Endothelial cell (in vitro differentiated cells): ENCODE results near the gene MRTFB. TPM values are rescaled to one million over a fixed set of nuclear protein-coding genes. Genes with fewer than 3 reads are reported as not detected.

Experiments
- DNase-seq: peaks from one replicate; pipeline ENCODE4 v3.0.0; 2021; ENCODE audit warnings: low spot score
- H3K27ac Mint-ChIP-seq: one replicate; pipeline ENCODE4 v1.8.0; 2021; ENCODE audit warnings: mixed read lengths, inconsistent platforms; ENCODE audit not compliant: unreplicated experiment
- H3K27me3 Mint-ChIP-seq: one replicate; pipeline ENCODE4 v1.8.0; 2021; ENCODE audit warnings: mild to moderate bottlenecking, moderate library complexity, mixed read lengths, inconsistent platforms; ENCODE audit not compliant: unreplicated experiment
- H3K36me3 Mint-ChIP-seq: one replicate; pipeline ENCODE4 v1.8.0; 2021; ENCODE audit warnings: mild to moderate bottlenecking, low read depth, mixed read lengths, inconsistent platforms; ENCODE audit not compliant: unreplicated experiment
- H3K4me1 Mint-ChIP-seq: one replicate; pipeline ENCODE4 v1.8.0; 2021; ENCODE audit warnings: mild to moderate bottlenecking, mixed read lengths, inconsistent platforms; ENCODE audit not compliant: unreplicated experiment
- H3K4me3 Mint-ChIP-seq: one replicate; pipeline ENCODE4 v1.8.0; 2021; ENCODE audit warnings: mild to moderate bottlenecking, mixed read lengths, inconsistent platforms; ENCODE audit not compliant: unreplicated experiment
- H3K9me3 Mint-ChIP-seq: one replicate; pipeline ENCODE4 v1.8.0; 2021; ENCODE audit warnings: mixed read lengths, inconsistent platforms; ENCODE audit not compliant: unreplicated experiment
- total RNA-seq: library from RNA; stranded (reverse); fragmentation: NEBNext Ultra II Directional; extraction: Animal tissue kit (Norgen Biotek cat#: 25700); gene quantifications from one replicate; pipeline ENCODE4 v1.2.1, GENCODE V29; 2021; ENCODE audit not compliant: unreplicated experiment
- TF ChIP-seq, protein P1 (sequence below): fragments of 200-600 bp; sonication (generic); IDR thresholded peaks from one replicate; pipeline ENCODE4 v1.5.0; 2021; ENCODE audit warnings: antibody characterized with exemption; ENCODE audit not compliant: unreplicated experiment

MRTFB gene
- total RNA-seq, 1 donor from 2014 or later: 51.3 TPM

DNA sequence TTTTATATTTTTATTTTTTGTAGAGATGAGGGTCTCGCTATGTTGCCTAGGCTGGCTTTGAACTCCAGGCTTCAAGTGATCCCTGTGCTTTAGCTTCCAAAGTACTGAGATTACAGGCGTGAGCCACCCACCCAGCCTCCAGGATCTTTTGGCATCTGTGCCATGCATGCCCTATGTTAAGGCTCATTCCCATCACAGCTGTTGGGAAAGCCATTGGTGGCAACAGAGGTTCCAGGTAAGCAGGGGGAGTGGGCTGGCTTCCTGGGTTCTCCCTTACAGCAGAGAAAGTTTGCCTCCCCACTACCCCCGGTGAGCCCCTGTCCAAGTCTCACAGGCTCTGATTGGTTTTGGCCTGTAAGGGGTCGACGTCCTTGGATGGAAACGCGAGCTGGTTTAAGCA lies 8.9 kb upstream of the MRTFB start:
- Mint-ChIP-seq H3K4me1 (peaks cover 3% of the 10 kb centered on the region), H3K36me3 (no peaks in the 10 kb centered on the region), H3K9me3 (no peaks in the 10 kb centered on the region), H3K27ac (no peak overlapping the region), H3K27me3 (peaks cover 3% of the 10 kb centered on the region), H3K4me3 (no peak overlapping the region)
- no peak for DNase-seq
- TF ChIP-seq, protein P1, sequence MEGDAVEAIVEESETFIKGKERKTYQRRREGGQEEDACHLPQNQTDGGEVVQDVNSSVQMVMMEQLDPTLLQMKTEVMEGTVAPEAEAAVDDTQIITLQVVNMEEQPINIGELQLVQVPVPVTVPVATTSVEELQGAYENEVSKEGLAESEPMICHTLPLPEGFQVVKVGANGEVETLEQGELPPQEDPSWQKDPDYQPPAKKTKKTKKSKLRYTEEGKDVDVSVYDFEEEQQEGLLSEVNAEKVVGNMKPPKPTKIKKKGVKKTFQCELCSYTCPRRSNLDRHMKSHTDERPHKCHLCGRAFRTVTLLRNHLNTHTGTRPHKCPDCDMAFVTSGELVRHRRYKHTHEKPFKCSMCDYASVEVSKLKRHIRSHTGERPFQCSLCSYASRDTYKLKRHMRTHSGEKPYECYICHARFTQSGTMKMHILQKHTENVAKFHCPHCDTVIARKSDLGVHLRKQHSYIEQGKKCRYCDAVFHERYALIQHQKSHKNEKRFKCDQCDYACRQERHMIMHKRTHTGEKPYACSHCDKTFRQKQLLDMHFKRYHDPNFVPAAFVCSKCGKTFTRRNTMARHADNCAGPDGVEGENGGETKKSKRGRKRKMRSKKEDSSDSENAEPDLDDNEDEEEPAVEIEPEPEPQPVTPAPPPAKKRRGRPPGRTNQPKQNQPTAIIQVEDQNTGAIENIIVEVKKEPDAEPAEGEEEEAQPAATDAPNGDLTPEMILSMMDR: no peak

DNA sequence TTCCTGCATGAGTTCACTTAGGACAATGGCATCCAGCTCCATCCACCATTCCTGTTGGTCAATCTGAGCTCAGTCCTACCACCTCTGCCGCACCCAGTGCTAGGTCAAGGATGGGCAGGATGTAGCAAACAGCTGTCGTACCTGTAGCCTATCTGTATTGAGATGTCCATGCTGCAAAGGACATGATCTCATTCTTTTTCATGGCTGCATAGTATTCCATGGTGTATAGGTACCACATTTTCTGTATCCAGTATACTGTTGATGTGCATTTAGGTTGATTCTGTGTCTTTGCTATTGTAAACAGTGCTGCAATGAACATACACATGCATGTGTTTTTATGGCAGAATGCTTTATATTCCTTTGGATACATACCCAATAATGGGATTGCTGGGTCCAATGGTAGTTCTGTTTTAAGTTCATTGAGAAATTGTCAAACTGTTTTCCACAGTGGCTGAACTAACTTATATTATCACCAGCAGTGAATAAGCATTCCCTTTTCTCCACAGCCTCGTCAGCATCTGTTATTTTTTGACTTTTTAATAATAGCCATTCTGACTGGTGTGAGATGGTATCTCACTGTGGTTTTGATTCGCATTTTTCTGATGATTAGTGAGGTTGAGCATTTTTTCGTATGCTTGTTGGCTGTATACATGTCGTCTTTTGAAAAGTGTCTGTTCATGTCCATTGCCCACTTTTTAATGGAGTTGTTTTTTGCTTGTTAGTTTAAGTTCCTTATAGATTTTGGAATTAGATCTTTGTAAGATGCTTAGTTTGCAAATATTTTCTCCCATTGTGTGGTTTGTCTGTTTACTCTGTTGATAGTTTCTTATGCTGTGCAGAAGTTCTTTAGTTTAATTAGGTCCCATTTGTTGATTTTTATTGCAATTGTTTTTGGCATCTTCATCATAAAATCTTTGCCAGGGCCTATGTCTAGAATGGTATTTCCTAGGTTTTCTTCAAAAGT lies 7.2 kb upstream of the MRTFB start:
- no peaks in the 10 kb centered on the region for H3K9me3 Mint-ChIP-seq

GRCh38 chr16:14069818-14070217 lies 1.3 kb upstream of the MRTFB start:
- H3K27ac Mint-ChIP-seq: no peak overlapping the region
- DNase-seq: no peak
- no peaks in the 10 kb centered on the region for H3K36me3 Mint-ChIP-seq
- peak overlapping the region; percentile 91 for H3K4me3 Mint-ChIP-seq
- peaks cover 6% of the 10 kb centered on the region for H3K27me3 Mint-ChIP-seq
- no peaks in the 10 kb centered on the region for H3K9me3 Mint-ChIP-seq
- TF ChIP-seq, protein P1: no peak
- peaks cover 16% of the 10 kb centered on the region for H3K4me1 Mint-ChIP-seq

More for the DNA sequence above, 7.2 kb upstream of the MRTFB start:
- no peak overlapping the region for H3K4me3 Mint-ChIP-seq
- no peak for DNase-seq
- TF ChIP-seq, protein P1: no peak
- peaks cover 3% of the 10 kb centered on the region for H3K27me3 Mint-ChIP-seq
- H3K27ac Mint-ChIP-seq: no peak overlapping the region
- H3K4me1 Mint-ChIP-seq: no peaks in the 10 kb centered on the region
- no peaks in the 10 kb centered on the region for H3K36me3 Mint-ChIP-seq

- Mint-ChIP-seq H3K36me3 (no peaks in the 10 kb centered on the region), H3K4me1 (peaks cover 16% of the 10 kb centered on the region), H3K27ac (no peak overlapping the region), H3K27me3 (peaks cover 6% of the 10 kb centered on the region), H3K4me3 (peak overlapping the region; percentile 91), H3K9me3 (no peaks in the 10 kb centered on the region)
- TF ChIP-seq, protein P1: no peak
- DNase-seq: no peak
Measured at GRCh38 chr16:14070555-14070876, 603 bp upstream of the MRTFB start.

DNA sequence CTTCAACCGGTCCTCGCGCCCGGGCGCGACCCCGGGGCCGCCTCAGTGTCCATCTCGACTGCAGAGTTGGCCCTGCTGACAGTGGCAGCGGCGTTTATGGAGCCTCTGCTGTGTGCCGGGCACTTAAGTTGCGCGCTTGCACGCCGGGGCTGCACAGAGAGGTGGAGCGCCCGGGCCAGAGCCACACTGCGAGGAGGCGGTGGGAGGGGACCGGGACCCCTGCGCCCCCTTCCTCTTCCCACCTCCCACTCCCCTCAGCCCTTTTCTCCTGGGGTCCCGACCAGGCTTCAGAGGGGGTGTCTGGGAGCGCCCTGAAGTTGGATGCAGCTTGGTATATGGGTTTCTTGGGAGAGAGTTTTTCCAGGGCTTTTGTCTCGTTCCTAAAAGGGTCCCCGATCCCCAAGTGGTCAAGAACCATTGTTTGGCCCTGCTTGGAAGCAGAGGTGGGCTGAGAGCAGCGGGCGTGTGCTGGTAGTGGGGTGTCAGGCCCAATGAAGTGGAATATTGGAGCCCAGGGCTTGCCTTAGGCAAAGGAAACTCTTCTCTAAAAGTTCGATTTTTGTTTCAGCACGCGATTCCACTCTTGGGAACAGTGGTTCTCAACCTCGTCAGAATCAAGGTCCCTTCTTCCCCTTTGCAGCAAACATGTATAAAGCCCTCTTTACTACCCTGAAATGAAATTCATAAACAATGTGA lies 605 bp downstream of the MRTFB start:
- peak overlapping the region; percentile 63 for H3K27ac Mint-ChIP-seq
- TF ChIP-seq, protein P1: no peak
- DNase-seq: no peak

More for the DNA sequence above, 605 bp downstream of the MRTFB start:
- Mint-ChIP-seq H3K9me3 (no peaks in the 10 kb centered on the region), H3K4me3 (peak overlapping the region; percentile 94), H3K27me3 (peaks cover 6% of the 10 kb centered on the region), H3K36me3 (no peaks in the 10 kb centered on the region), H3K4me1 (peaks cover 16% of the 10 kb centered on the region)
